Measurements from ENCODE around the gene FUT6. TPM values are rescaled to one million over a fixed set of nuclear protein-coding genes. Genes with fewer than 3 reads are reported as not detected.

Gene FUT6
- total RNA-seq, 1 donor, result not detected

GRCh38 chr19:5801796-5802619 lies 37.5 kb downstream of the FUT6 start:
- TF ChIP-seq CTCF (IDR thresholded peaks at IDR 0.05; ENCODE audit: insufficient read depth, low read length), result no peak
- no peak overlapping the region for H3K4me3 ChIP-seq (ENCODE audit: low read depth, low read length)
- DNase-seq (ENCODE audit: low read depth), result no peak

GRCh38 chr19:5800361-5801270 lies 38.9 kb downstream of the FUT6 start:
- DNase-seq (ENCODE audit: low read depth), result peak; percentile 7
- no peak overlapping the region for H3K4me3 ChIP-seq (ENCODE audit: low read depth, low read length)
- TF ChIP-seq CTCF (IDR thresholded peaks at IDR 0.05; ENCODE audit: insufficient read depth, low read length), result no peak

- no peak overlapping the region for H3K4me3 ChIP-seq (ENCODE audit: low read depth, low read length)
- DNase-seq (ENCODE audit: low read depth), result no peak
- no peak for TF ChIP-seq CTCF (IDR thresholded peaks at IDR 0.05; ENCODE audit: insufficient read depth, low read length)
Measured at GRCh38 chr19:5799247-5800241, 40.0 kb downstream of the FUT6 start.

- TF ChIP-seq CTCF (IDR thresholded peaks at IDR 0.05; ENCODE audit: insufficient read depth, low read length), result no peak
- DNase-seq (ENCODE audit: low read depth), result no peak
- no peak overlapping the region for H3K4me3 ChIP-seq (ENCODE audit: low read depth, low read length)
Measured at GRCh38 chr19:5798244-5798643, 41.3 kb downstream of the FUT6 start.

GRCh38 chr19:5795382-5795919 lies 44.1 kb downstream of the FUT6 start:
- DNase-seq (ENCODE audit: low read depth), result no peak
- no peak for TF ChIP-seq CTCF (IDR thresholded peaks at IDR 0.05; ENCODE audit: insufficient read depth, low read length)
- no peak overlapping the region for H3K4me3 ChIP-seq (ENCODE audit: low read depth, low read length)

GRCh38 chr19:5793188-5793587 lies 46.3 kb downstream of the FUT6 start:
- DNase-seq (ENCODE audit: low read depth), result no peak
- H3K4me3 ChIP-seq (ENCODE audit: low read depth, low read length), result no peak overlapping the region
- TF ChIP-seq CTCF (IDR thresholded peaks at IDR 0.05; ENCODE audit: insufficient read depth, low read length), result no peak

All from fibroblast of the aortic adventitia (primary cell).